ENCODE measurements around the gene OR6C68. TPM values are rescaled to one million over a fixed set of nuclear protein-coding genes. Genes with fewer than 3 reads are reported as not detected.
"Not testable (repeated sequence)": the region's sequence is repeated elsewhere in the genome, so short reads cannot be mapped to it uniquely, and the experiment has no call there.

Gene OR6C68
- total RNA-seq, 1 donor = not detected

DNA sequence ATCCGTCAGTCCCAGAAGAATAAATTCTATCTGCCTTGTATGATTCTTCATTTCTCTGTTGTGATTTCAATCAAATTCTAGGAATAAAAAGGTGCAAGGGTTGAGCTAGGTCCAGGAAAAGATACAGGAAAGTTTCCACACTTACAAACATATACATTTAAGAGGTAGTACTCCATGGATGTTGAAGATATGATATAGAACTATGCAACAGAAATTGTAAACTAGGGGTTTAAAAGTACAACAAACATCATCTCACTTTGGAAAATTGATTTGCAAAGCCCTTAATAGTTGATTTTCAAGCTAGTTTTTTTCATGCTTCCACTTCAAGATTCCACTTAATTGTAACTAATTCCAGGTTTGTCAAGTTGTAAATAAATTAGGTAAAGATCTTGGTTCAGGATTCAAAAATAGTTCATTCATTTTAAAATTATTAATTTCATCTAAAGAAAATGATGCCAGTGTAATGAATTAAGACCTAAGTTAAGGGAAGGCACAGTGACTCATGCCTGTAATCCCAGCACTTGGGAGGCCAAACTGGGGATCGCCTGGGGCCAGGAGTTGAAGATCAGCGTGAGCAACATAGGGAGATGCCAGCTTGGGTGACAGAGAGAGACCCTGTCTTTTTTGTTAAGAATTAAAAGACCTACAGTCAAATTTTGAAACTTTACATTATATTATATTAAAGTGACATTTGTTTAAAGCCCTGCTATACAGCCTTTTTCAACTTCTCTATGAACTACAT is 21.9 kb upstream of the OR6C68 start, which contains the start of gene OR6C70:
OR6C70 (minus strand) TSS at position 51 of the 742 bp plus-strand sequence; CDS start at position 51, 0 bp downstream.
- no peak within 1 kb of the TSS for H3K27ac ChIP-seq (ENCODE audit: low read depth, low read length)
- no peaks in the 10 kb centered on the region for H3K27me3 ChIP-seq (ENCODE audit: insufficient read depth, low read length)
- H3K36me3 ChIP-seq (ENCODE audit: insufficient read depth, low read length) = no peaks in the 10 kb centered on the region
- no peak for DNase-seq (ENCODE audit: insufficient read length, low spot score, missing footprints)
- H2AFZ ChIP-seq (ENCODE audit: low read length) = no peak within 1 kb of the TSS
- no peaks in the 10 kb centered on the region for H3K79me2 ChIP-seq (ENCODE audit: insufficient read depth, low read length)
- H4K20me1 ChIP-seq (ENCODE audit: insufficient read depth, low read length) = no peaks in the 10 kb centered on the region
- H3K4me1 ChIP-seq (ENCODE audit: insufficient read depth, low read length) = no peaks in the 10 kb centered on the region
- H3K4me3 ChIP-seq (ENCODE audit: insufficient read depth, low read length) = no peak within 1 kb of the TSS
- H3K4me2 ChIP-seq (ENCODE audit: insufficient read depth, low read length) = no peak within 1 kb of the TSS
- TF ChIP-seq, protein P1, sequence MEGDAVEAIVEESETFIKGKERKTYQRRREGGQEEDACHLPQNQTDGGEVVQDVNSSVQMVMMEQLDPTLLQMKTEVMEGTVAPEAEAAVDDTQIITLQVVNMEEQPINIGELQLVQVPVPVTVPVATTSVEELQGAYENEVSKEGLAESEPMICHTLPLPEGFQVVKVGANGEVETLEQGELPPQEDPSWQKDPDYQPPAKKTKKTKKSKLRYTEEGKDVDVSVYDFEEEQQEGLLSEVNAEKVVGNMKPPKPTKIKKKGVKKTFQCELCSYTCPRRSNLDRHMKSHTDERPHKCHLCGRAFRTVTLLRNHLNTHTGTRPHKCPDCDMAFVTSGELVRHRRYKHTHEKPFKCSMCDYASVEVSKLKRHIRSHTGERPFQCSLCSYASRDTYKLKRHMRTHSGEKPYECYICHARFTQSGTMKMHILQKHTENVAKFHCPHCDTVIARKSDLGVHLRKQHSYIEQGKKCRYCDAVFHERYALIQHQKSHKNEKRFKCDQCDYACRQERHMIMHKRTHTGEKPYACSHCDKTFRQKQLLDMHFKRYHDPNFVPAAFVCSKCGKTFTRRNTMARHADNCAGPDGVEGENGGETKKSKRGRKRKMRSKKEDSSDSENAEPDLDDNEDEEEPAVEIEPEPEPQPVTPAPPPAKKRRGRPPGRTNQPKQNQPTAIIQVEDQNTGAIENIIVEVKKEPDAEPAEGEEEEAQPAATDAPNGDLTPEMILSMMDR (IDR thresholded peaks at IDR 0.05; ENCODE audit: extremely low read depth, low read depth, low read length) = no peak
- no peaks in the 10 kb centered on the region for H3K9me3 ChIP-seq (ENCODE audit: low read depth, low read length)

DNA sequence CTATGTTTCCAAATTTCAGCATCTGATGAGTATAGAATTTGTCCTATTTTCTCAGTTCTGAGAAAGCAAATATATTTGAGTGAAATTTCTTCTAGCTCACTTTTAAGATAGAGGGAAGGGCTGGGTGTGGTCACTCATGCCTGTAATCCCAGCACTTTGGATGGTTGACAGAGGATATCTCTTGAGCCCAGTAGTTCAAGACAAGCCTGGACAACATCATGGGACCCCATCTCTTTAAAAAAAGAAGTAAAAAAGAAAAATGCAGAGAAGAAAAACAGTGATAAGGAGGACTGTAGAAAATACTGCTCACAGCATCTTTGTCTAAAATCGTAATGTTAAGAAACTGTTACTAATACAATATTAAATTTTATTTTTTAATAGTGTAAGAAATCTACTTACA is 19.9 kb upstream of the OR6C68 start:
- H4K20me1 ChIP-seq (ENCODE audit: insufficient read depth, low read length) = no peaks in the 10 kb centered on the region
- H3K4me1 ChIP-seq (ENCODE audit: insufficient read depth, low read length) = no peaks in the 10 kb centered on the region
- TF ChIP-seq, protein P1 (IDR thresholded peaks at IDR 0.05; ENCODE audit: extremely low read depth, low read depth, low read length) = no peak
- no peaks in the 10 kb centered on the region for H3K36me3 ChIP-seq (ENCODE audit: insufficient read depth, low read length)
- H3K27ac ChIP-seq (ENCODE audit: low read depth, low read length) = no peak overlapping the region
- no peaks in the 10 kb centered on the region for H3K9me3 ChIP-seq (ENCODE audit: low read depth, low read length)
- H3K4me2 ChIP-seq (ENCODE audit: insufficient read depth, low read length) = no peak overlapping the region
- no peaks in the 10 kb centered on the region for H3K27me3 ChIP-seq (ENCODE audit: insufficient read depth, low read length)
- H2AFZ ChIP-seq (ENCODE audit: low read length) = no peak overlapping the region
- H3K79me2 ChIP-seq (ENCODE audit: insufficient read depth, low read length) = no peaks in the 10 kb centered on the region
- no peak for DNase-seq (ENCODE audit: insufficient read length, low spot score, missing footprints)
- H3K4me3 ChIP-seq (ENCODE audit: insufficient read depth, low read length) = no peak overlapping the region

DNA sequence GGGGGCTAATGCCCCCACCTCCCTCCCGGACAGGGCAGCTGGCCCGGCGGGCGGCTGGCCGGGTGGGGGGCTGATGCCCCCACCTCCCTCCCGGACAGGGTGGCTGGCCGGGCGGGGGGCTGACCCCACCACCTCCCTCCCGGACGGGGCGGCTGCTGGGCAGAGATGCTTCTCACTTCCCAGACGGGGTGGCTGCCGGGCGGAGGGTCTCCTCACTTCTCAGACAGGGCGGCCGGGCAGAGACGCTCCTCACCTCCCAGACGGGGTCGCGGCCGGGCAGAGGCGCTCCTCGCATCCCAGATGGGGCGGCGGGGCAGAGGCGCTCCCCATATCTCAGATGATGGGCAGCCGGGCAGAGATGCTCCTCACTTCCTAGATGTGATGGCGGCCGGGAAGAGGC is 13.0 kb upstream of the OR6C68 start:
- DNase-seq (ENCODE audit: insufficient read length, low spot score, missing footprints); H3K36me3 ChIP-seq (ENCODE audit: insufficient read depth, low read length); H3K4me3 ChIP-seq (ENCODE audit: insufficient read depth, low read length); H2AFZ ChIP-seq (ENCODE audit: low read length); H3K27ac ChIP-seq (ENCODE audit: low read depth, low read length); H3K79me2 ChIP-seq (ENCODE audit: insufficient read depth, low read length); H3K4me2 ChIP-seq (ENCODE audit: insufficient read depth, low read length); H3K4me1 ChIP-seq (ENCODE audit: insufficient read depth, low read length); H3K27me3 ChIP-seq (ENCODE audit: insufficient read depth, low read length); H4K20me1 ChIP-seq (ENCODE audit: insufficient read depth, low read length); H3K9me3 ChIP-seq (ENCODE audit: low read depth, low read length): not testable (repeated sequence)

DNA sequence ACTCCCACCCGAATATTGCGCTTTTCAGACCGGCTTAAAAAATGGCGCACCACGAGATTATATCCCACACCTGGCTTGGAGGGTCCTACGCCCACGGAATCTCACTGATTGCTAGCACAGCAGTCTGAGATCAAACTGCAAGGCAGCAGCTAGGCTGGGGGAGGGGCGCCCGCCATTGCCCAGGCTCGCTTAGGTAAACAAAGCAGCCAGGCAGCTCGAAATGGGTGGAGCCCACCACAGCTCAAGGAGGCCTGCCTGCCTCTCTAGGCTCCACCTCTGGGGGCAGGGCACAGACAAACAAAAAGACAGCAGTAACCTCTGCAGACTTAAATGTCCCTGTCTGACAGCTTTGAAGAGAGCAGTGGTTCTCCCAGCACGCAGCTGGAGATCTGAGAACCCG is 7.9 kb upstream of the OR6C68 start:
- not testable (repeated sequence) for H3K4me1 ChIP-seq (ENCODE audit: insufficient read depth, low read length); H2AFZ ChIP-seq (ENCODE audit: low read length); H4K20me1 ChIP-seq (ENCODE audit: insufficient read depth, low read length); H3K4me3 ChIP-seq (ENCODE audit: insufficient read depth, low read length); DNase-seq (ENCODE audit: insufficient read length, low spot score, missing footprints); H3K27ac ChIP-seq (ENCODE audit: low read depth, low read length); H3K9me3 ChIP-seq (ENCODE audit: low read depth, low read length); H3K27me3 ChIP-seq (ENCODE audit: insufficient read depth, low read length); H3K79me2 ChIP-seq (ENCODE audit: insufficient read depth, low read length); H3K4me2 ChIP-seq (ENCODE audit: insufficient read depth, low read length); H3K36me3 ChIP-seq (ENCODE audit: insufficient read depth, low read length)

DNA sequence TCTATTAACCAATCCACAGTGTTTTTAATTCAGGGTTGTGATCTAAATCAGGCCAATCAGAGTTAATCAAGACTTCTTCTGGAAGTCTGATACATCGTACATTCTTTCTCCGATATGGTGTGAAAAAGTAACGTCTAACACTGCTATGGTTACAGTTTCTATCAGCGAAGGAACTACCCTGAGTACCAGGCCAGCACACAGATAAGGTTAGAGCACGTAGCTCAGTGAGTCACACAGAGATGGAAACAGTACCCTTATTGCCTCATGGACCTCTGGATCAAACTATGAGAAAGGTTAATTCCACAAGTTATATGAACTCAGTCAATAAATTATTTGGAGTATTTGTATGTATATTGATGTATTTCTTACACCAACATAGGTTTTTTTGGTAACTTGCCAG is 3.3 kb downstream of the OR6C68 start:
- TF ChIP-seq, protein P1 (IDR thresholded peaks at IDR 0.05; ENCODE audit: extremely low read depth, low read depth, low read length) = no peak
- Histone ChIP-seq H3K9me3 (ENCODE audit: low read depth, low read length) (no peaks in the 10 kb centered on the region), H3K27me3 (ENCODE audit: insufficient read depth, low read length) (no peaks in the 10 kb centered on the region)

More for the DNA sequence above, 3.3 kb downstream of the OR6C68 start:
- no peak overlapping the region for H2AFZ ChIP-seq (ENCODE audit: low read length)
- H4K20me1 ChIP-seq (ENCODE audit: insufficient read depth, low read length) = no peaks in the 10 kb centered on the region
- no peak overlapping the region for H3K4me2 ChIP-seq (ENCODE audit: insufficient read depth, low read length)
- H3K27ac ChIP-seq (ENCODE audit: low read depth, low read length) = no peak overlapping the region
- no peak overlapping the region for H3K4me3 ChIP-seq (ENCODE audit: insufficient read depth, low read length)
- no peak for DNase-seq (ENCODE audit: insufficient read length, low spot score, missing footprints)
- no peaks in the 10 kb centered on the region for H3K79me2 ChIP-seq (ENCODE audit: insufficient read depth, low read length)
- H3K4me1 ChIP-seq (ENCODE audit: insufficient read depth, low read length) = no peaks in the 10 kb centered on the region
- no peaks in the 10 kb centered on the region for H3K36me3 ChIP-seq (ENCODE audit: insufficient read depth, low read length)
